SK-N-SH treated with all-trans-retinoic acid at 6 μM for 48 hours (cell line): ENCODE results near the gene PLEKHG3.
A peak's percentile ranks its signal among the peaks of the same experiment; 100 is the strongest.

Experiments
- ATAC-seq: fragments of 200-7000 bp; cut with Tn5 transposase; 3 replicates; pipeline ENCODE4 v1.9.1; 2020; ENCODE audit warnings: mild to moderate bottlenecking, moderate library complexity
- ARNTL ChIP-seq: fragments of 450-650 bp; formaldehyde crosslinking; IDR thresholded peaks from 2 replicates; pipeline ENCODE4 v1.5.0; 2020; ENCODE audit warnings: low read depth, mild to moderate bottlenecking, moderate library complexity, borderline replicate concordance
- BACH2 ChIP-seq: fragments of 250-450 bp; sonication (Bioruptor Pico); IDR thresholded peaks from 2 replicates; pipeline ENCODE4 v1.9.0; 2021; ENCODE audit warnings: mild to moderate bottlenecking, borderline replicate concordance
- CSDC2 ChIP-seq: fragments of 250-450 bp; sonication (Bioruptor Pico); IDR thresholded peaks from 2 replicates; pipeline ENCODE4 v1.5.0; 2020; ENCODE audit warnings: mild to moderate bottlenecking, moderate library complexity
- CSRNP3 ChIP-seq: fragments of 250-450 bp; sonication (Bioruptor Pico); IDR thresholded peaks from 2 replicates; pipeline ENCODE4 v1.5.1; 2021; ENCODE audit warnings: mild to moderate bottlenecking, moderate library complexity
- ESRRG ChIP-seq: fragments of 250-450 bp; sonication (Bioruptor Pico); IDR thresholded peaks from 2 replicates; pipeline ENCODE4 v1.6.1; 2021; ENCODE audit warnings: mild to moderate bottlenecking
- GLIS3 ChIP-seq: fragments of 250-450 bp; sonication (Bioruptor Pico); IDR thresholded peaks from 2 replicates; pipeline ENCODE4 v1.5.0; 2020; ENCODE audit warnings: mild to moderate bottlenecking, moderate library complexity
- ISL1 ChIP-seq: fragments of 250-450 bp; sonication (Bioruptor Pico); IDR thresholded peaks from 2 replicates; pipeline ENCODE4 v2.1.2; 2022; ENCODE audit warnings: mild to moderate bottlenecking, moderate library complexity
- OSR1 ChIP-seq: fragments of 250-450 bp; sonication (Bioruptor Pico); IDR thresholded peaks from 2 replicates; pipeline ENCODE4 v1.8.0; 2022; ENCODE audit warnings: moderate library complexity, mild to moderate bottlenecking, inconsistent platforms
- PATZ1 ChIP-seq: fragments of 250-450 bp; sonication (Bioruptor Pico); IDR thresholded peaks from 2 replicates; pipeline ENCODE4 v1.8.0; 2020; ENCODE audit warnings: mild to moderate bottlenecking, moderate library complexity, borderline replicate concordance
- PPARA ChIP-seq: fragments of 250-450 bp; sonication (Bioruptor Pico); IDR thresholded peaks from 2 replicates; pipeline ENCODE4 v1.5.0; 2020; ENCODE audit warnings: mild to moderate bottlenecking, borderline replicate concordance
- RARB ChIP-seq: fragments of 250-450 bp; sonication (Bioruptor Pico); IDR thresholded peaks from 2 replicates; pipeline ENCODE4 v1.8.0; 2021; ENCODE audit warnings: mild to moderate bottlenecking, moderate library complexity
- SNAI2 ChIP-seq: fragments of 250-450 bp; sonication (Bioruptor Pico); IDR thresholded peaks from 2 replicates; pipeline ENCODE4 v1.5.0; 2020; ENCODE audit warnings: mild to moderate bottlenecking, moderate library complexity
- TCF4 ChIP-seq: fragments of 250-450 bp; sonication (Bioruptor Pico); IDR thresholded peaks from 2 replicates; pipeline ENCODE4 v1.8.0; 2021; ENCODE audit warnings: mild to moderate bottlenecking, moderate library complexity, borderline replicate concordance
- TOX ChIP-seq: fragments of 250-450 bp; sonication (Bioruptor Pico); IDR thresholded peaks from 2 replicates; pipeline ENCODE4 v1.8.0; 2021; ENCODE audit warnings: mild to moderate bottlenecking, moderate library complexity, borderline replicate concordance
- ZC3H10 ChIP-seq: fragments of 250-450 bp; sonication (Bioruptor Pico); IDR thresholded peaks from 2 replicates; pipeline ENCODE4 v1.5.1; 2021; ENCODE audit warnings: mild to moderate bottlenecking, moderate library complexity
- ZFP3 ChIP-seq: fragments of 250-450 bp; sonication (Bioruptor Pico); IDR thresholded peaks from 2 replicates; pipeline ENCODE4 v1.5.0; 2020; ENCODE audit warnings: mild to moderate bottlenecking, moderate library complexity
- ZFP30 ChIP-seq: fragments of 450-650 bp; formaldehyde crosslinking; IDR thresholded peaks from 2 replicates; pipeline ENCODE4 v1.5.0; 2022; ENCODE audit warnings: mild to moderate bottlenecking, moderate library complexity
- ZNF565 ChIP-seq: fragments of 450-650 bp; formaldehyde crosslinking; conservative IDR thresholded peaks from 2 replicates; pipeline ENCODE4 v1.5.0; 2020; ENCODE audit warnings: low read depth, mild to moderate bottlenecking, moderate library complexity
- ZNF70 ChIP-seq: fragments of 450-650 bp; formaldehyde crosslinking; IDR thresholded peaks from 2 replicates; pipeline ENCODE4 v1.5.0; 2020; ENCODE audit warnings: mild to moderate bottlenecking, moderate library complexity
- ZNF8 ChIP-seq: fragments of 450-650 bp; formaldehyde crosslinking; IDR thresholded peaks from 2 replicates; pipeline ENCODE4 v1.5.0; 2020; ENCODE audit warnings: mild to moderate bottlenecking, moderate library complexity
- TF ChIP-seq, protein P1 (sequence below): fragments of 250-450 bp; sonication (Bioruptor Pico); IDR thresholded peaks from 2 replicates; pipeline ENCODE4 v1.5.1; 2020; ENCODE audit warnings: low read depth, mild to moderate bottlenecking, moderate library complexity
- TF ChIP-seq, protein P2 (sequence below): fragments of 250-450 bp; sonication (Bioruptor Pico); IDR thresholded peaks from 2 replicates; pipeline ENCODE4 v1.5.0; 2020; ENCODE audit warnings: mild to moderate bottlenecking, moderate library complexity

Gene PLEKHG3

GRCh38 chr14:64717870-64718269 is 13.6 kb downstream of the PLEKHG3 start (continued):
- TF ChIP-seq, protein P1, sequence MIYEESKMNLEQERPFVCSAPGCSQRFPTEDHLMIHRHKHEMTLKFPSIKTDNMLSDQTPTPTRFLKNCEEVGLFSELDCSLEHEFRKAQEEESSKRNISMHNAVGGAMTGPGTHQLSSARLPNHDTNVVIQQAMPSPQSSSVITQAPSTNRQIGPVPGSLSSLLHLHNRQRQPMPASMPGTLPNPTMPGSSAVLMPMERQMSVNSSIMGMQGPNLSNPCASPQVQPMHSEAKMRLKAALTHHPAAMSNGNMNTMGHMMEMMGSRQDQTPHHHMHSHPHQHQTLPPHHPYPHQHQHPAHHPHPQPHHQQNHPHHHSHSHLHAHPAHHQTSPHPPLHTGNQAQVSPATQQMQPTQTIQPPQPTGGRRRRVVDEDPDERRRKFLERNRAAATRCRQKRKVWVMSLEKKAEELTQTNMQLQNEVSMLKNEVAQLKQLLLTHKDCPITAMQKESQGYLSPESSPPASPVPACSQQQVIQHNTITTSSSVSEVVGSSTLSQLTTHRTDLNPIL (CRISPR knock-in tag) = no peak
- TF ChIP-seq ZFP3 (no peak), CSRNP3 (CRISPR knock-in tag) (no peak), RARB (no peak)
- TF ChIP-seq, all 23 proteins: peak for 0

- TF ChIP-seq, protein P1 (CRISPR knock-in tag) = no peak
- TF ChIP-seq ZFP30 (CRISPR knock-in tag) (no peak), ZNF8 (CRISPR knock-in tag) (no peak)
- no peak for ATAC-seq
Observed at GRCh38 chr14:64718762-64719161, 14.5 kb downstream of the PLEKHG3 start.

DNA sequence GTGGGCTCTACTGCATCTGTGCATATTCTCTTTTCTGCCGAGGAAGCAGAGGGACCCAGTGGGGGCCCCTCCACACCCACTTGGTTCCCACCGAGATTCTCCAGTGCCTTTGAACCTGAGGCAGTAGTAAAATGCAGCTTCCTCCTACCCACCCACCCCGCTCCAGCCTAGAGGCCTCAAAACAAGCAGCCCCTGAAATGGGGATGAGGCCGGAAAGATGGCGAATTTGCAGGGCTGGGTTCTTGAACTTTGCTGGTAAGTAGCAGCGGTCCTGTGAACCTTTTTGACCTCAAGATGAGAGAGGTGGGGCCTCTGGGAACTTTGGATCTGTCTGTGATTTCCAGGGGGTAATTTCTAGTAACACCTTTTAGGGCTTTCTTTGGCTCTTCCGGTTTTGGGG is 15.4 kb downstream of the PLEKHG3 start:
- TF ChIP-seq OSR1 (CRISPR knock-in tag) (no peak), ZFP3 (no peak), ZNF565 (CRISPR knock-in tag) (no peak), BACH2 (CRISPR knock-in tag) (no peak)
- no peak for ATAC-seq

DNA sequence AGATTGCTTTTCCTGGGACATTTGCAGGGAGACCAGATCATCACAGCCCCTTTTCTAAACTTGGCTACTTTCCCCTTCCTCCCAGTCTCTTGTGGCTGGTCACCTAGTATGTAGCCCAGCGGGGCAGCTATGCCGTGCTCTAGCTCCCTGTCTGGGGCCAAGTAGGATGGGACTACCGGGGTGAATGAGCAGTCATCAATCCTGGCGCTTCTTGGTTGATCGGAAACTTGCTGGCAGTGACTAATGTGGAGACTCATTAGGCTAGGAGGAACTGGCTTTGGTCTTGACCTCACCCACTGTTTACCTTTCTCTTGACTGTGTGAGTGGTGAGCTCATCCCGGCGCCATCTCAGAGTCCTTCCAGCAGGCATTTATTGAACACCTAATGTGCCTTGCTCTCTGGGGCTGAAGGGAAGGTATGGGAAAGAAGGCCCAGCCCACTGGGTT is 15.9 kb downstream of the PLEKHG3 start:
- no peak; the same call in 2 of the 3 replicates for ATAC-seq
- TF ChIP-seq GLIS3 (CRISPR knock-in tag) = no peak
- no peak for TF ChIP-seq PPARA (CRISPR knock-in tag)
- TF ChIP-seq SNAI2 = no peak
- no peak for TF ChIP-seq PATZ1 (CRISPR knock-in tag)
- TF ChIP-seq TCF4 (CRISPR knock-in tag) = no peak
- TF ChIP-seq ARNTL (CRISPR knock-in tag) = no peak
- no peak for TF ChIP-seq ISL1
- no peak for TF ChIP-seq ZC3H10 (CRISPR knock-in tag)
- no peak for TF ChIP-seq BACH2 (CRISPR knock-in tag)
- TF ChIP-seq TOX (CRISPR knock-in tag) = no peak
- TF ChIP-seq ZNF70 (CRISPR knock-in tag) = no peak
- no peak for TF ChIP-seq ZNF565 (CRISPR knock-in tag)
- no peak for TF ChIP-seq CSRNP3 (CRISPR knock-in tag)
- no peak for TF ChIP-seq ZFP30 (CRISPR knock-in tag)
- TF ChIP-seq ESRRG (CRISPR knock-in tag) = no peak
- TF ChIP-seq ZFP3 = no peak

GRCh38 chr14:64721391-64721791 is 17.2 kb downstream of the PLEKHG3 start:
- ATAC-seq = peak; percentile 23; the same call in 1 of the 3 replicates
- TF ChIP-seq ISL1 (no peak), TOX (CRISPR knock-in tag) (no peak), ZFP30 (CRISPR knock-in tag) (no peak), CSDC2 (CRISPR knock-in tag) (no peak), GLIS3 (CRISPR knock-in tag) (no peak), ZNF565 (CRISPR knock-in tag) (no peak), TCF4 (CRISPR knock-in tag) (no peak), ZNF70 (CRISPR knock-in tag) (no peak), ZFP3 (no peak), ZC3H10 (CRISPR knock-in tag) (no peak), ESRRG (CRISPR knock-in tag) (no peak)
- TF ChIP-seq, protein P1 (CRISPR knock-in tag) = no peak
- TF ChIP-seq, protein P2, sequence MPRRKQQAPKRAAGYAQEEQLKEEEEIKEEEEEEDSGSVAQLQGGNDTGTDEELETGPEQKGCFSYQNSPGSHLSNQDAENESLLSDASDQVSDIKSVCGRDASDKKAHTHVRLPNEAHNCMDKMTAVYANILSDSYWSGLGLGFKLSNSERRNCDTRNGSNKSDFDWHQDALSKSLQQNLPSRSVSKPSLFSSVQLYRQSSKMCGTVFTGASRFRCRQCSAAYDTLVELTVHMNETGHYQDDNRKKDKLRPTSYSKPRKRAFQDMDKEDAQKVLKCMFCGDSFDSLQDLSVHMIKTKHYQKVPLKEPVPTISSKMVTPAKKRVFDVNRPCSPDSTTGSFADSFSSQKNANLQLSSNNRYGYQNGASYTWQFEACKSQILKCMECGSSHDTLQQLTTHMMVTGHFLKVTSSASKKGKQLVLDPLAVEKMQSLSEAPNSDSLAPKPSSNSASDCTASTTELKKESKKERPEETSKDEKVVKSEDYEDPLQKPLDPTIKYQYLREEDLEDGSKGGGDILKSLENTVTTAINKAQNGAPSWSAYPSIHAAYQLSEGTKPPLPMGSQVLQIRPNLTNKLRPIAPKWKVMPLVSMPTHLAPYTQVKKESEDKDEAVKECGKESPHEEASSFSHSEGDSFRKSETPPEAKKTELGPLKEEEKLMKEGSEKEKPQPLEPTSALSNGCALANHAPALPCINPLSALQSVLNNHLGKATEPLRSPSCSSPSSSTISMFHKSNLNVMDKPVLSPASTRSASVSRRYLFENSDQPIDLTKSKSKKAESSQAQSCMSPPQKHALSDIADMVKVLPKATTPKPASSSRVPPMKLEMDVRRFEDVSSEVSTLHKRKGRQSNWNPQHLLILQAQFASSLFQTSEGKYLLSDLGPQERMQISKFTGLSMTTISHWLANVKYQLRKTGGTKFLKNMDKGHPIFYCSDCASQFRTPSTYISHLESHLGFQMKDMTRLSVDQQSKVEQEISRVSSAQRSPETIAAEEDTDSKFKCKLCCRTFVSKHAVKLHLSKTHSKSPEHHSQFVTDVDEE (CRISPR knock-in tag) = no peak
